Kidney epithelial cell (primary cell): ENCODE measurements around the gene DCAF6. TPM values are rescaled to one million over a fixed set of nuclear protein-coding genes. Genes with fewer than 3 reads are reported as not detected.

Experiments
- DNase-seq: peaks from one replicate; pipeline ENCODE4 v3.0.0-alpha.2; 2010; ENCODE audit warnings: low read depth
- H3K27me3 ChIP-seq: 2 replicates; pipeline ENCODE4 v1.6.0; 2011; ENCODE audit warnings: low read length; ENCODE audit not compliant: control insufficient read depth, insufficient read depth
- H3K36me3 ChIP-seq: 2 replicates; pipeline ENCODE4 v1.5.1; 2011; ENCODE audit warnings: low read length; ENCODE audit not compliant: control insufficient read depth, insufficient read depth
- H3K4me3 ChIP-seq: 2 replicates; pipeline ENCODE4 v1.5.1; 2011; ENCODE audit warnings: low read depth, mild to moderate bottlenecking, control low read depth, low read length
- CTCF ChIP-seq: IDR thresholded peaks from 2 replicates; pipeline ENCODE4 v1.5.1; 2011; ENCODE audit warnings: mild to moderate bottlenecking, moderate library complexity, low read length, control low read depth, inconsistent platforms; ENCODE audit not compliant: insufficient read depth, poor library complexity, severe bottlenecking
- total RNA-seq: library from RNA; depleted of rRNA; stranded (reverse); fragments of >200 nt; gene quantifications from 2 replicates; pipeline ENCODE4 v1.2.3, GENCODE V29; 2015

Gene DCAF6
- total RNA-seq, 1 donor from 2014 or later: 27.2 TPM

- Histone ChIP-seq H3K36me3 (no peaks in the 10 kb centered on the region), H3K4me3 (no peak overlapping the region), H3K27me3 (no peaks in the 10 kb centered on the region)
- no peak for DNase-seq
- TF ChIP-seq CTCF: no peak
Measured at GRCh38 chr1:168008595-168008994, 72.1 kb downstream of the DCAF6 start.

- no peak for DNase-seq
- TF ChIP-seq CTCF: no peak
- H3K36me3 ChIP-seq: no peaks in the 10 kb centered on the region
- H3K27me3 ChIP-seq: no peaks in the 10 kb centered on the region
- H3K4me3 ChIP-seq: no peak overlapping the region
Measured at GRCh38 chr1:168009322-168009721, 72.8 kb downstream of the DCAF6 start.

- Histone ChIP-seq H3K36me3 (peaks cover 4% of the 10 kb centered on the region), H3K4me3 (no peak overlapping the region), H3K27me3 (no peaks in the 10 kb centered on the region)
- DNase-seq: no peak
- no peak for TF ChIP-seq CTCF
Measured at GRCh38 chr1:168019407-168019806, 82.9 kb downstream of the DCAF6 start.

GRCh38 chr1:168031198-168031597 lies 94.7 kb downstream of the DCAF6 start:
- Histone ChIP-seq H3K36me3 (no peaks in the 10 kb centered on the region), H3K27me3 (no peaks in the 10 kb centered on the region), H3K4me3 (no peak overlapping the region)
- no peak for DNase-seq
- no peak for TF ChIP-seq CTCF

GRCh38 chr1:168031627-168032026 lies 95.1 kb downstream of the DCAF6 start:
- Histone ChIP-seq H3K27me3 (no peaks in the 10 kb centered on the region), H3K36me3 (no peaks in the 10 kb centered on the region), H3K4me3 (no peak overlapping the region)
- no peak for TF ChIP-seq CTCF
- no peak for DNase-seq

- Histone ChIP-seq H3K4me3 (no peak overlapping the region), H3K27me3 (no peaks in the 10 kb centered on the region), H3K36me3 (no peaks in the 10 kb centered on the region)
- TF ChIP-seq CTCF: no peak
- DNase-seq: no peak
Measured at GRCh38 chr1:168032029-168032428, 95.5 kb downstream of the DCAF6 start.
